ENCODE measurements around the gene APOL6.
"Not testable (repeated sequence)": the region's sequence is repeated elsewhere in the genome, so short reads cannot be mapped to it uniquely, and the experiment has no call there.

APOL6 gene

GRCh38 chr22:35679492-35679891 lies 31.2 kb downstream of the APOL6 start:
- DNase-seq (ENCODE audit: low read depth) = not testable (repeated sequence)

GRCh38 chr22:35681454-35682052 lies 33.3 kb downstream of the APOL6 start:
- DNase-seq (ENCODE audit: low read depth) = no peak

- no peak for DNase-seq (ENCODE audit: low read depth)
These were observed 35.3 kb downstream of the APOL6 start for GRCh38 chr22:35683560-35683959.

GRCh38 chr22:35684270-35684700 lies 36.0 kb downstream of the APOL6 start:
- peak; percentile 41 for DNase-seq (ENCODE audit: low read depth)

GRCh38 chr22:35684732-35685131 lies 36.5 kb downstream of the APOL6 start:
- no peak for DNase-seq (ENCODE audit: low read depth)

GRCh38 chr22:35685731-35686130 lies 37.5 kb downstream of the APOL6 start:
- DNase-seq (ENCODE audit: low read depth) = no peak

GRCh38 chr22:35686298-35686697 lies 38.1 kb downstream of the APOL6 start:
- no peak for DNase-seq (ENCODE audit: low read depth)

- no peak for DNase-seq (ENCODE audit: low read depth)
These were observed 39.2 kb downstream of the APOL6 start for GRCh38 chr22:35687461-35687860.

- DNase-seq (ENCODE audit: low read depth) = no peak
These were observed 40.8 kb downstream of the APOL6 start for GRCh38 chr22:35688913-35689675.

- no peak for DNase-seq (ENCODE audit: low read depth)
These were observed 41.8 kb downstream of the APOL6 start for GRCh38 chr22:35690001-35690400.

GRCh38 chr22:35695202-35695601 lies 47.0 kb downstream of the APOL6 start:
- no peak for DNase-seq (ENCODE audit: low read depth)

- no peak for DNase-seq (ENCODE audit: low read depth)
These were observed 48.9 kb downstream of the APOL6 start for GRCh38 chr22:35697142-35697541.

- not testable (repeated sequence) for DNase-seq (ENCODE audit: low read depth)
These were observed 51.6 kb downstream of the APOL6 start for GRCh38 chr22:35699852-35700251.

- DNase-seq (ENCODE audit: low read depth) = no peak
These were observed 55.8 kb downstream of the APOL6 start for GRCh38 chr22:35703861-35704584.

- peak; percentile 43 for DNase-seq (ENCODE audit: low read depth)
These were observed 56.9 kb downstream of the APOL6 start for GRCh38 chr22:35705141-35705540.

GRCh38 chr22:35708453-35708852 lies 60.2 kb downstream of the APOL6 start:
- DNase-seq (ENCODE audit: low read depth) = no peak

- DNase-seq (ENCODE audit: low read depth) = no peak
These were observed 60.7 kb downstream of the APOL6 start for GRCh38 chr22:35708917-35709316.

- no peak for DNase-seq (ENCODE audit: low read depth)
These were observed 63.1 kb downstream of the APOL6 start for GRCh38 chr22:35711336-35711735.

- no peak for DNase-seq (ENCODE audit: low read depth)
These were observed 64.4 kb downstream of the APOL6 start for GRCh38 chr22:35712672-35713071.

- no peak for DNase-seq (ENCODE audit: low read depth)
These were observed 69.3 kb downstream of the APOL6 start, which contains the start of gene APOL5 for GRCh38 chr22:35717572-35717971. Gene APOL5 (plus strand): TSS chr22:35717872. CDS start chr22:35717872, 0 bp downstream.

All from fibroblast of the conjunctiva (primary cell).